Measurements from ENCODE around the gene MINDY4B. TPM values are rescaled to one million over a fixed set of nuclear protein-coding genes. Genes with fewer than 3 reads are reported as not detected.

MINDY4B gene
- total and polyA plus RNA-seq, 10 of the 15 experiments (the other 5 are each of a cell fraction or from before 2014, with no cell fraction given) = not detected

GRCh38 chr3:150905339-150905738 is at the start of gene MINDY4B (continued):
- TF ChIP-seq CTCF (IDR thresholded peaks at IDR 0.05 in 2 of 3, conservative IDR thresholded peaks at IDR 0.05 in 1 of 3; ENCODE audit: control insufficient read depth in 2 of 3, extremely low read depth in 1 of 3, insufficient read depth in 1 of 3, low read depth in 3 of 3, low read length in 3 of 3) (no peak), EED (IDR thresholded peaks at IDR 0.05; ENCODE audit: low read depth) (no peak), NR2C1 (IDR thresholded peaks at IDR 0.05) (no peak), STAT3 (IDR thresholded peaks at IDR 0.05; ENCODE audit: low read depth, low read length) (no peak)

- intact Hi-C loops (cut with micrococcal nuclease; ENCODE audit: unreplicated experiment) (no loop called here), in situ Hi-C loops (cut with MboI) (no loop called here)
- no peak for FAIRE-seq
- TF ChIP-seq EP300 (IDR thresholded peaks at IDR 0.05; ENCODE audit: borderline replicate concordance in 1 of 2, control insufficient read depth in 1 of 2, low read depth in 2 of 2, low read length in 2 of 2) (no peak), PBX3 (IDR thresholded peaks at IDR 0.05; ENCODE audit: insufficient replicate concordance, low read depth, low read length) (no peak), ZNF384 (IDR thresholded peaks at IDR 0.05; ENCODE audit: borderline replicate concordance, low read depth, low read length) (no peak), REST (IDR thresholded peaks at IDR 0.05; ENCODE audit: low read depth, low read length) (no peak), EED (IDR thresholded peaks at IDR 0.05; ENCODE audit: low read depth) (no peak), NFXL1 (IDR thresholded peaks at IDR 0.05; ENCODE audit: borderline replicate concordance) (no peak)
- RAD21 ChIA-PET (ENCODE audit: unreplicated experiment) = no interaction called here
- whole genome bisulfite sequencing (ENCODE audit: insufficient coverage, insufficient replicate concordance, low lambda C conversion rate, missing lambda C conversion rate) = 53% methylated on average over 13 of the region's 13 CpGs
- BruUV-seq (replicated peaks) = no TSS peak
- no peaks in the 10 kb centered on the region for H3K4me1 ChIP-seq (ENCODE audit: control insufficient read depth, insufficient read depth, low read length)
- no peaks in the 10 kb centered on the region for H4K20me1 ChIP-seq (ENCODE audit: control insufficient read depth, insufficient read depth)
- H3K4me3 ChIP-seq = no peak overlapping the region
- no peak overlapping the region for H3K9ac ChIP-seq (ENCODE audit: control insufficient read depth, insufficient read depth, low read length)
- H3K27ac ChIP-seq (ENCODE audit: control insufficient read depth, insufficient read depth) = no peak overlapping the region
- ATAC-seq = no peak
- no peaks in the 10 kb centered on the region for H3K36me3 ChIP-seq (ENCODE audit: control insufficient read depth in 2 of 2, insufficient read depth in 2 of 2, low read length in 1 of 2)
- H3K27me3 ChIP-seq (replicated peaks in 1 of 2; ENCODE audit: control insufficient read depth in 2 of 2, insufficient read depth in 2 of 2, low read length in 1 of 2) = peaks cover 0 to 3% of the 10 kb centered on the region in 2 experiments; a peak in 1 of 4 replicates
- H2AFZ ChIP-seq (ENCODE audit: control insufficient read depth, low read depth, low read length) = no peak overlapping the region
- CTCF ChIA-PET = no interaction called here
- no peak for DNase-seq (ENCODE audit: low read depth, low spot score)
- no peaks in the 10 kb centered on the region for H3K9me3 ChIP-seq (replicated peaks; ENCODE audit: control insufficient read depth, insufficient read depth, low read length)
- no peaks in the 10 kb centered on the region for H3K79me2 ChIP-seq (ENCODE audit: control insufficient read depth, insufficient read depth, low read length)
- POLR2A ChIA-PET = no interaction called here
- SMC1A ChIA-PET (ENCODE audit: uncharacterized antibody, unreplicated experiment) = interaction anchor here (0.8 kb wide), 1 partner anchor 175 kb away, joined by 3 read pairs; no protein-coding TSS in a partner anchor
- H3K4me2 ChIP-seq (ENCODE audit: control insufficient read depth, insufficient read depth) = no peak overlapping the region
Measured at GRCh38 chr3:150951923-150952322, 46.7 kb upstream of the MINDY4B start.

Data from GM12878 (cell line).